GM12891 (cell line): ENCODE results near the gene GOLGA6L7.

Source experiments
- PAX5 ChIP-seq: IDR thresholded peaks from 2 replicates; pipeline ENCODE4 v1.6.1; 2011; ENCODE audit warnings: low read length, moderate library complexity, mild to moderate bottlenecking; ENCODE audit not compliant: insufficient read depth, severe bottlenecking
- POLR2A ChIP-seq: IDR thresholded peaks from 2 replicates; pipeline ENCODE4 v1.6.1; 2011; ENCODE audit warnings: low read depth, low read length, control low read depth
- POLR2AphosphoS5 ChIP-seq: IDR thresholded peaks from 2 replicates; pipeline ENCODE4 v1.6.1; 2011; ENCODE audit warnings: low read depth, low read length, control low read depth
- TAF1 ChIP-seq: IDR thresholded peaks from 2 replicates; pipeline ENCODE4 v1.6.1; 2011; ENCODE audit warnings: low read depth, low read length, control low read depth

GRCh38 chr15:28873585-28874190 is 25.2 kb upstream of the GOLGA6L7 start:
- no peak for TF ChIP-seq POLR2AphosphoS5
- no peak for TF ChIP-seq TAF1
- no peak for TF ChIP-seq PAX5
- TF ChIP-seq POLR2A, result no peak
